K562 (cell line): Measurements from ENCODE around the gene ZNF609. TPM values are rescaled to one million over a fixed set of nuclear protein-coding genes. Genes with fewer than 3 reads are reported as not detected.

Experiments used
- ATAC-seq: fragments of 200-7000 bp; cut with Tn5 transposase; 3 replicates; pipeline ENCODE4 v1.9.1; 2020; ENCODE audit warnings: moderate library complexity
- BruUV-seq: library from RNA; stranded (reverse); fragments of 400-500 nt; replicated peaks from 2 replicates; lab custom pipeline; 2021; lab: Mats Ljungman, UMichigan
- CTCF ChIA-PET: fragments of 300-600 bp; formaldehyde crosslinking; extraction: SDS; loops from one replicate; lab custom pipeline; 2021; ENCODE audit warnings: low intra/inter-chr PET ratio; lab: Yijun Ruan, JAX
- POLR2A ChIA-PET: fragments of 300-600, 350-650 bp; sonication (Branson Sonifier 250); formaldehyde crosslinking; extraction: SDS; loops from one replicate; lab custom pipeline; 2021; ENCODE audit warnings: antibody characterized with exemption, inconsistent platforms; lab: Yijun Ruan, JAX
- DNase-seq, 4 experiments: peaks; one replicate each; pipeline versions ENCODE4 v3.0.0 to v3.0.0-alpha.2; 2011 to 2018; ENCODE audit warnings: low spot score in 3 of 4, mixed read lengths in 3 of 4; ENCODE audit errors: extremely low read depth in 1 of 4
- FAIRE-seq: peaks from 2 replicates; lab custom pipeline; 2011; peaks lifted over from hg19 to GRCh38; lab: Jason Lieb, UNC
- H2AFZ ChIP-seq: 2 replicates; pipeline ENCODE4 v1.6.0; 2011; ENCODE audit warnings: low read depth, low read length, control low read depth, inconsistent platforms
- H3K27ac ChIP-seq: fragments of 200-600 bp; 3 replicates; pipeline ENCODE4 v1.8.0; 2011; ENCODE audit warnings: low read depth, mild to moderate bottlenecking, control low read depth, inconsistent platforms, low read length, moderate library complexity, mixed read lengths; ENCODE audit errors: extremely low read depth
- H3K27me3 ChIP-seq, 2 experiments: fragments of 300-600 bp in 1 of 2; 2 replicates in 1 of 2; 3 replicates in 1 of 2; pipeline versions ENCODE4 v1.6.0 to v1.8.0; 2011; ENCODE audit warnings: inconsistent platforms in 2 of 2, low read length in 2 of 2, mild to moderate bottlenecking in 1 of 2, mixed read lengths in 1 of 2, moderate library complexity in 1 of 2; ENCODE audit not compliant: control insufficient read depth in 2 of 2, insufficient read depth in 2 of 2
- H3K36me3 ChIP-seq: fragments of 300-600 bp; 3 replicates; pipeline ENCODE4 v1.8.0; 2011; ENCODE audit warnings: mild to moderate bottlenecking, low read length, inconsistent platforms; ENCODE audit not compliant: control insufficient read depth, insufficient read depth
- H3K4me1 ChIP-seq, 2 experiments: fragments of 200-600 bp in 1 of 2; replicated peaks in 1 of 2; 2 replicates in 1 of 2; 3 replicates in 1 of 2; pipeline versions ENCODE4 v1.5.1 to v1.8.0; 2011; ENCODE audit warnings: inconsistent platforms in 2 of 2, low read length in 2 of 2, mild to moderate bottlenecking in 1 of 2, mixed read lengths in 1 of 2, moderate library complexity in 1 of 2; ENCODE audit not compliant: control insufficient read depth in 2 of 2, insufficient read depth in 2 of 2
- H3K4me2 ChIP-seq: 2 replicates; pipeline ENCODE4 v1.6.1; 2011; ENCODE audit warnings: low read length, control low read depth, inconsistent platforms, mixed read lengths; ENCODE audit not compliant: insufficient read depth
- H3K4me3 ChIP-seq: fragments of 200-600 bp; sonication (generic), shearing (Covaris generic); 2 replicates; pipeline ENCODE4 v1.5.1; 2016; ENCODE audit warnings: control low read depth, inconsistent platforms
- H3K79me2 ChIP-seq: fragments of 200-600 bp; 3 replicates; pipeline ENCODE4 v1.8.0; 2011; ENCODE audit warnings: low read length, inconsistent platforms; ENCODE audit not compliant: control insufficient read depth, insufficient read depth
- H3K9ac ChIP-seq, 2 experiments: 2 replicates each; pipeline versions ENCODE4 v1.6.0 to v1.6.1; 2011; ENCODE audit warnings: low read depth in 2 of 2, low read length in 2 of 2, control low read depth in 1 of 2, inconsistent platforms in 1 of 2, mild to moderate bottlenecking in 1 of 2, mixed read lengths in 1 of 2; ENCODE audit not compliant: insufficient read depth in 1 of 2
- H3K9me1 ChIP-seq: one replicate; pipeline ENCODE4 v1.6.0; 2011; ENCODE audit warnings: inconsistent platforms, mild to moderate bottlenecking, low read length, moderate library complexity; ENCODE audit not compliant: control insufficient read depth, insufficient read depth
- H3K9me3 ChIP-seq: replicated peaks from 2 replicates; pipeline ENCODE4 v1.5.1; 2011; ENCODE audit warnings: low read depth, low read length, inconsistent platforms; ENCODE audit not compliant: control insufficient read depth, insufficient read depth
- H4K20me1 ChIP-seq: replicated peaks from 2 replicates; pipeline ENCODE4 v1.6.1; 2011; ENCODE audit warnings: low read length, inconsistent platforms, mixed read lengths; ENCODE audit not compliant: control insufficient read depth, insufficient read depth
- C11orf30 ChIP-seq: fragments of 450-650 bp; IDR thresholded peaks from 2 replicates; pipeline ENCODE4 v1.6.1; 2016; ENCODE audit warnings: low read depth, mild to moderate bottlenecking
- CEBPB ChIP-seq: fragments of 450-650 bp; IDR thresholded peaks from 2 replicates; pipeline ENCODE4 v1.6.1; 2016; ENCODE audit warnings: missing genetic modification characterization, missing compliant biosample characterization
- FUS ChIP-seq: fragments of 200-400 bp; formaldehyde crosslinking; optimal IDR thresholded peaks from 2 replicates; pipeline ENCODE3; 2017; ENCODE audit warnings: low read depth, low read length
- HNRNPL ChIP-seq: fragments of 200-400 bp; formaldehyde crosslinking; IDR thresholded peaks from 2 replicates; pipeline ENCODE4 v1.6.1; 2017; ENCODE audit warnings: low read depth, mild to moderate bottlenecking, low read length
- KLF16 ChIP-seq: IDR thresholded peaks from 2 replicates; pipeline ENCODE4 v1.6.1; 2016; ENCODE audit warnings: antibody characterized with exemption
- ZFP36 ChIP-seq: fragments of 150-350 bp; IDR thresholded peaks from 2 replicates; pipeline ENCODE4 v1.6.1; 2018; ENCODE audit warnings: low read length, low read depth; ENCODE audit not compliant: partially characterized antibody
- ZKSCAN1 ChIP-seq: fragments of 150-350 bp; IDR thresholded peaks from 2 replicates; pipeline ENCODE4 v1.6.1; 2016; ENCODE audit warnings: low read depth, low read length
- ZNF277 ChIP-seq: fragments of 250-450 bp; sonication (Bioruptor Pico); IDR thresholded peaks from 2 replicates; pipeline ENCODE4 v1.8.0; 2022; ENCODE audit warnings: inconsistent platforms, mild to moderate bottlenecking, moderate library complexity, borderline replicate concordance
- ZNF282 ChIP-seq: sonication (generic); formaldehyde crosslinking; IDR thresholded peaks from 2 replicates; pipeline ENCODE4 v1.8.1; 2023; ENCODE audit warnings: missing genetic modification reagents
- ZNF41 ChIP-seq: fragments of 250-450 bp; sonication (Bioruptor Pico); conservative IDR thresholded peaks from 2 replicates; pipeline ENCODE4 v1.4.0; 2020; ENCODE audit warnings: mild to moderate bottlenecking
- ZNF778 ChIP-seq: fragments of 450-650 bp; formaldehyde crosslinking; IDR thresholded peaks from 2 replicates; pipeline ENCODE4 v1.4.0; 2020; ENCODE audit warnings: mild to moderate bottlenecking, moderate library complexity
- ZNF785 ChIP-seq: fragments of 250-450 bp; sonication (Bioruptor Pico); IDR thresholded peaks from 2 replicates; pipeline ENCODE4 v1.4.0; 2020; ENCODE audit warnings: mild to moderate bottlenecking
- whole genome bisulfite sequencing: fragments of 100-300 bp; shearing (Covaris generic); methylation state at CpG from one replicate; pipeline ENCODE4 v1.1.6; 2016; ENCODE audit warnings: low coverage, mixed read lengths; ENCODE audit not compliant: insufficient coverage; ENCODE audit errors: missing lambda C conversion rate; 5-methylcytosine and 5-hydroxymethylcytosine counted together
- in situ Hi-C: fragments of 300-500 bp; cut with MboI; formaldehyde crosslinking; loops from 4 replicates; pipeline ENCODE4 v1.15.0; 2018; ENCODE audit warnings: inconsistent platforms, mixed read lengths
- intact Hi-C: fragments of 100-400 bp; cut with micrococcal nuclease; formaldehyde crosslinking; loops from 2 replicates; pipeline ENCODE4 v1.14.2; 2022
- polyA plus RNA-seq, 8 experiments: library from polyadenylated mRNA; depleted of rRNA in 4 of 8; stranded (reverse) in 5 of 8; unstranded in 3 of 8; fragments of >200 nt; fragmentation: Nextera tagmentation in 2 of 8; fragmentation: Illumina TruSeq in 1 of 8; extraction: Ambion mirVana in 2 of 8; extraction: Trizol in 1 of 8; gene quantifications; 2 replicates each; pipeline versions ENCODE4 v1.2.1 to v1.2.3, GENCODE V29; 2011 to 2014; ENCODE audit warnings: inconsistent platforms in 1 of 8, missing spikeins in 1 of 8
- total RNA-seq, 7 experiments: library from RNA; depleted of rRNA in 6 of 7; stranded (reverse); fragments of >200 nt in 6 of 7; fragmentation: Illumina TruSeq in 2 of 7; extraction: Trizol in 2 of 7; gene quantifications; 2 replicates each; pipeline versions ENCODE4 v1.2.1 to v1.2.3, GENCODE V29; 2011 to 2021; ENCODE audit warnings: low replicate concordance in 1 of 7
- TF ChIP-seq, protein P1 (sequence below): sonication (generic); formaldehyde crosslinking; IDR thresholded peaks from 2 replicates; pipeline ENCODE4 v1.8.0; 2022; ENCODE audit warnings: mild to moderate bottlenecking, low read depth, missing genetic modification reagents

ZNF609 gene
- total and polyA plus RNA-seq, 9 of the 15 experiments (the other 6 are each of a cell fraction or from before 2014, with no cell fraction given), result 3.0 to 38.7 (median 17.8) TPM

GRCh38 chr15:64694816-64695215, 234.4 kb downstream of the ZNF609 start:
- intact Hi-C loops, result no loop called here
- Histone ChIP-seq H3K4me3 (no peak overlapping the region), H3K27ac (no peak overlapping the region), H2AFZ (no peak overlapping the region), H3K9me3 (no peaks in the 10 kb centered on the region), H3K9me1 (peaks cover 7% of the 10 kb centered on the region), H3K27me3 (no peaks in the 10 kb centered on the region)
- DNase-seq (no peak), FAIRE-seq (no peak)
- POLR2A ChIA-PET, result interaction anchor here (0.7 to 1.9 kb wide), 4 partner anchors 9 to 118 kb away, joined by 3 to 7 read pairs (median 4); no protein-coding TSS in a partner anchor
- in situ Hi-C loops, result no loop called here
- TF ChIP-seq ZNF778 (CRISPR knock-in tag) (no peak), ZNF41 (no peak), FUS (no peak), ZNF282 (CRISPR knock-in tag) (no peak), ZKSCAN1 (no peak), ZNF277 (CRISPR knock-in tag) (no peak), ZFP36 (no peak), KLF16 (no peak), CEBPB (tag) (no peak), ZNF785 (CRISPR knock-in tag) (no peak), HNRNPL (no peak), C11orf30 (no peak)
- TF ChIP-seq, protein P1, sequence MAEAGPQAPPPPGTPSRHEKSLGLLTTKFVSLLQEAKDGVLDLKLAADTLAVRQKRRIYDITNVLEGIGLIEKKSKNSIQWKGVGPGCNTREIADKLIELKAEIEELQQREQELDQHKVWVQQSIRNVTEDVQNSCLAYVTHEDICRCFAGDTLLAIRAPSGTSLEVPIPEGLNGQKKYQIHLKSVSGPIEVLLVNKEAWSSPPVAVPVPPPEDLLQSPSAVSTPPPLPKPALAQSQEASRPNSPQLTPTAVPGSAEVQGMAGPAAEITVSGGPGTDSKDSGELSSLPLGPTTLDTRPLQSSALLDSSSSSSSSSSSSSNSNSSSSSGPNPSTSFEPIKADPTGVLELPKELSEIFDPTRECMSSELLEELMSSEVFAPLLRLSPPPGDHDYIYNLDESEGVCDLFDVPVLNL (CRISPR knock-in tag), result no peak
- TF ChIP-seq, all 486 proteins: peak for 0
- peaks cover 19% of the 10 kb centered on the region; the same call in 2 of the 3 replicates for H3K79me2 ChIP-seq
- peaks cover 13 to 35% of the 10 kb centered on the region in 2 experiments for H3K4me1 ChIP-seq
- WGBS, result 57% methylated on average over 2 of the region's 2 CpGs
- H3K9ac ChIP-seq, result no peak overlapping the region
- no TSS peak for BruUV-seq
- H3K36me3 ChIP-seq, result peaks cover 30% of the 10 kb centered on the region
- peaks cover 31% of the 10 kb centered on the region for H4K20me1 ChIP-seq
- H3K4me2 ChIP-seq, result no peak overlapping the region
- ATAC-seq, result no peak
- CTCF ChIA-PET, result no interaction called here
